GM12878 (cell line): ENCODE results near the gene CADPS. TPM values are rescaled to one million over a fixed set of nuclear protein-coding genes. Genes with fewer than 3 reads are reported as not detected.

ENCODE experiments used
- ATAC-seq: fragments of 200-7000 bp; cut with Tn5 transposase; 3 replicates; pipeline ENCODE4 v1.9.1; 2020; ENCODE audit warnings: mild to moderate bottlenecking, moderate library complexity
- BruUV-seq: library from RNA; stranded (reverse); fragments of 400-500 nt; replicated peaks from 2 replicates; lab custom pipeline; 2021; lab: Mats Ljungman, UMichigan
- CTCF ChIA-PET: fragments of 300-600 bp; sonication (Branson Sonifier 250); formaldehyde crosslinking; extraction: SDS; loops from one replicate; lab custom pipeline; 2021; ENCODE audit warnings: inconsistent platforms; lab: Yijun Ruan, JAX
- POLR2A ChIA-PET: fragments of 350-600 bp; formaldehyde crosslinking; extraction: SDS; loops from one replicate; lab custom pipeline; 2021; ENCODE audit warnings: inconsistent platforms; lab: Charles Lee
- RAD21 ChIA-PET: fragments of 300-600 bp; sonication (Branson Sonifier 250); formaldehyde crosslinking; loops from one replicate; lab custom pipeline; 2023; ENCODE audit warnings: antibody characterized with exemption; ENCODE audit not compliant: unreplicated experiment; lab: Charles Lee
- SMC1A ChIA-PET: fragments of 300-600 bp; sonication (Branson Sonifier 250); formaldehyde crosslinking; loops from one replicate; lab custom pipeline; 2023; ENCODE audit not compliant: unreplicated experiment, uncharacterized antibody; lab: Charles Lee
- DNase-seq: peaks from one replicate; pipeline ENCODE4 v3.0.0-alpha.2; 2011; ENCODE audit warnings: low read depth, low spot score
- FAIRE-seq: peaks from 3 replicates; lab custom pipeline; 2011; peaks lifted over from hg19 to GRCh38; lab: Jason Lieb, UNC
- H2AFZ ChIP-seq: 2 replicates; pipeline ENCODE4 v1.6.0; 2011; ENCODE audit warnings: low read depth, low read length, control low read depth; ENCODE audit not compliant: control insufficient read depth
- H3K27ac ChIP-seq: 2 replicates; pipeline ENCODE4 v1.5.1; 2011; ENCODE audit warnings: control low read depth; ENCODE audit not compliant: control insufficient read depth, insufficient read depth
- H3K27me3 ChIP-seq, 2 experiments: replicated peaks in 1 of 2; 2 replicates each; pipeline versions ENCODE4 v1.6.0 to v1.6.1; 2011; ENCODE audit warnings: low read length in 1 of 2; ENCODE audit not compliant: control insufficient read depth in 2 of 2, insufficient read depth in 2 of 2
- H3K36me3 ChIP-seq, 2 experiments: 2 replicates each; pipeline ENCODE4 v1.5.1; 2011; ENCODE audit warnings: low read length in 1 of 2; ENCODE audit not compliant: control insufficient read depth in 2 of 2, insufficient read depth in 2 of 2
- H3K4me1 ChIP-seq: 2 replicates; pipeline ENCODE4 v1.6.1; 2011; ENCODE audit warnings: mild to moderate bottlenecking, low read length, moderate library complexity, mixed read lengths; ENCODE audit not compliant: control insufficient read depth, insufficient read depth
- H3K4me2 ChIP-seq: 2 replicates; pipeline ENCODE4 v1.6.0; 2011; ENCODE audit warnings: control low read depth; ENCODE audit not compliant: control insufficient read depth, insufficient read depth
- H3K4me3 ChIP-seq: fragments of 200-600 bp; sonication (generic); 2 replicates; pipeline ENCODE4 v1.5.1; 2016
- H3K79me2 ChIP-seq: 2 replicates; pipeline ENCODE4 v1.6.0; 2011; ENCODE audit warnings: low read length; ENCODE audit not compliant: control insufficient read depth, insufficient read depth
- H3K9ac ChIP-seq: 2 replicates; pipeline ENCODE4 v1.8.0; 2011; ENCODE audit warnings: low read length, control low read depth, mixed read lengths; ENCODE audit not compliant: control insufficient read depth, insufficient read depth
- H3K9me3 ChIP-seq: replicated peaks from 3 replicates; pipeline ENCODE4 v1.5.1; 2011; ENCODE audit warnings: mild to moderate bottlenecking, low read length; ENCODE audit not compliant: control insufficient read depth, insufficient read depth
- H4K20me1 ChIP-seq: 2 replicates; pipeline ENCODE4 v1.6.0; 2011; ENCODE audit not compliant: control insufficient read depth, insufficient read depth
- GABPA ChIP-seq: IDR thresholded peaks from 2 replicates; pipeline ENCODE4 v1.6.1; 2014; ENCODE audit warnings: antibody characterized with exemption, low read depth, mild to moderate bottlenecking, inconsistent platforms
- GATAD2B ChIP-seq: fragments of 450-650 bp; conservative IDR thresholded peaks from 2 replicates; pipeline ENCODE4 v1.6.1; 2017; ENCODE audit warnings: low read depth, mild to moderate bottlenecking, moderate library complexity
- JUND ChIP-seq: IDR thresholded peaks from 2 replicates; pipeline ENCODE4 v1.6.1; 2012; ENCODE audit warnings: low read depth, mild to moderate bottlenecking, low read length, improper control_type of control experiment, moderate library complexity
- WGBS: methylation state at CpG from one replicate; pipeline ENCODE4 v1.1.6; 2016; ENCODE audit warnings: low lambda C conversion rate; ENCODE audit not compliant: insufficient replicate concordance, insufficient coverage; ENCODE audit errors: missing lambda C conversion rate; 5-methylcytosine and 5-hydroxymethylcytosine counted together
- in situ Hi-C: fragments of 300-500 bp; cut with MboI; formaldehyde crosslinking; loops from 9 replicates; pipeline ENCODE4 v1.14.3; 2018; ENCODE audit warnings: mixed read lengths
- intact Hi-C: fragments of 100-400 bp; cut with micrococcal nuclease; formaldehyde crosslinking; loops from one replicate; pipeline ENCODE4 v1.14.2; 2022; ENCODE audit not compliant: unreplicated experiment
- polyA plus RNA-seq, 11 experiments: library from polyadenylated mRNA; depleted of rRNA in 4 of 11; unstranded in 6 of 11; stranded (reverse) in 5 of 11; fragments of >200 nt; fragmentation: Nextera tagmentation in 4 of 11; fragmentation: Illumina TruSeq in 1 of 11; extraction: Ambion mirVana in 4 of 11; extraction: Trizol in 1 of 11; gene quantifications; 1 replicate in 1 of 11; 2 replicates in 10 of 11; pipeline versions ENCODE4 v1.2.1 to v1.2.3, GENCODE V29; 2011 to 2016; ENCODE audit warnings: inconsistent platforms in 2 of 11, missing spikeins in 2 of 11, low read depth in 1 of 11
- total RNA-seq, 4 experiments: library from RNA; depleted of rRNA in 3 of 4; stranded (reverse); fragments of >200 nt in 3 of 4; fragmentation: Illumina TruSeq in 1 of 4; extraction: Trizol in 1 of 4; gene quantifications; 2 replicates each; pipeline versions ENCODE4 v1.2.1 to v1.2.3, GENCODE V29; 2013 to 2021

CADPS gene
- total and polyA plus RNA-seq, 10 of the 15 experiments (the other 5 are each of a cell fraction or from before 2014, with no cell fraction given) = 0.20 TPM; not detected in 9

GRCh38 chr3:62837145-62837787 lies 38.0 kb downstream of the CADPS start:
- ATAC-seq = peak; percentile 75
- intact Hi-C loops = no loop called here
- H3K36me3 ChIP-seq = no peaks in the 10 kb centered on the region
- in situ Hi-C loops = no loop called here
- FAIRE-seq = no peak
- no peak overlapping the region for H3K4me3 ChIP-seq
- no peaks in the 10 kb centered on the region for H3K79me2 ChIP-seq
- 9% methylated on average over 6 of the region's 6 CpGs for WGBS
- H3K27ac ChIP-seq = no peak overlapping the region
- ChIA-PET SMC1A (interaction anchor here (1.3 kb wide), 1 partner anchor 18 kb away, joined by 3 read pairs; no protein-coding TSS in a partner anchor), CTCF (no interaction called here), POLR2A (no interaction called here), RAD21 (no interaction called here)
- H4K20me1 ChIP-seq = no peaks in the 10 kb centered on the region
- H3K4me1 ChIP-seq = no peaks in the 10 kb centered on the region
- H3K9me3 ChIP-seq = no peaks in the 10 kb centered on the region
- H3K27me3 ChIP-seq = no peaks in the 10 kb centered on the region; a peak in 1 of 4 replicates
- DNase-seq = no peak
- TF ChIP-seq GATAD2B (no peak), JUND (no peak)
- no peak overlapping the region for H3K4me2 ChIP-seq
- no TSS peak for BruUV-seq
- no peak overlapping the region; the same call in 1 of the 2 replicates for H2AFZ ChIP-seq
- no peak overlapping the region for H3K9ac ChIP-seq

DNA sequence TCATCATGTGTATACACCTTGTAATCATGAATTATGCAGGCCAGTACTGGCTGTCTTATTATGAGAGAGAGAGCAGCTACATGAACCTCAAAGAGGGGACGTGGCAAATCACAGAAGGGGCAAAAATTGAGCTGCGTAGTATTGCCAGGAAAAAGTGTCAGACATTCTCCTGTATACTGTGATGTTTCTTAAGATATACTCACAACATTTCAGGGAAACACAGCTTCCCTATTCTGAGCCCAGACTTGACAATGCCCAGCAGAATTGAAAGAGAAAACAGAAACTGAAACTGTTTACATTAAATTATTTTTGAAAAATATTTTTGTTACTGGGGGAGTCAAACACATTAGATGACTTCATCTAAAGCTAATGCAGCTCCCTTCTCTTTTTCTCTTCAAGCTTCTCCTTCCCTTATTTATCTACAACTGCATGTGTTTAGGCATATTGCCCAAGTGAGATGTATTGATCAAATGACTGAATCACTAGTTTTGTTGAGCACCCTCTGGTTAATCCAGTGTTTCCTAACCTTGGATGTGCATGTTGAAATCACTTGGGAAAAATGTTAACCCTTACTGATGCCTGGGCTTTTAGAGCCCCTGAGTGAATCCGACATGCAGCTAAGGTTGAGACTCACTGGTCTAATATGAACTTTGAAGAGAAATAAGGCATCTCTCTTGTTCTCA lies 39.5 kb downstream of the CADPS start:
- no peaks in the 10 kb centered on the region for H3K4me1 ChIP-seq
- in situ Hi-C loops = no loop called here
- no TSS peak for BruUV-seq
- no peaks in the 10 kb centered on the region for H4K20me1 ChIP-seq
- ChIA-PET SMC1A (interaction anchor here (1.3 kb wide), 1 partner anchor 19 kb away, joined by 3 read pairs; no protein-coding TSS in a partner anchor), RAD21 (no interaction called here), POLR2A (no interaction called here)
- H2AFZ ChIP-seq = peak overlapping the region; percentile 45; the same call in 1 of the 2 replicates
- no peak overlapping the region for H3K4me3 ChIP-seq
- H3K9ac ChIP-seq = no peak overlapping the region
- H3K27ac ChIP-seq = no peak overlapping the region
- H3K36me3 ChIP-seq = no peaks in the 10 kb centered on the region
- TF ChIP-seq GABPA = no peak
- TF ChIP-seq, all 136 proteins: peak for 0
- intact Hi-C loops = no loop called here
- WGBS = 33% methylated on average over 3 of the region's 3 CpGs
- CTCF ChIA-PET = no interaction called here
- ATAC-seq (peak; percentile 80), DNase-seq (no peak), FAIRE-seq (peak; percentile 38)
- no peaks in the 10 kb centered on the region; a peak in 1 of 4 replicates for H3K27me3 ChIP-seq
- no peak overlapping the region; the same call in 1 of the 2 replicates for H3K4me2 ChIP-seq
- H3K9me3 ChIP-seq = no peaks in the 10 kb centered on the region
- H3K79me2 ChIP-seq = no peaks in the 10 kb centered on the region
